Activated naive CD4-positive, alpha-beta T cell treated with anti-CD3 and anti-CD28 coated beads, Interleukin-2, amount 50 U/mL, for 16 hours (primary cell): Measurements from ENCODE around the gene ADGRD1.

Experiments used
- DNase-seq: peaks from one replicate; pipeline ENCODE4 v3.0.0-alpha.2; 2020

The ADGRD1 gene

GRCh38 chr12:131076791-131077747 lies 123.4 kb downstream of the ADGRD1 start:
- no peak for DNase-seq

GRCh38 chr12:131077931-131078391 lies 124.3 kb downstream of the ADGRD1 start:
- DNase-seq, result no peak

GRCh38 chr12:131082290-131083194 lies 128.8 kb downstream of the ADGRD1 start:
- DNase-seq, result no peak

- no peak for DNase-seq
These were observed 130.8 kb downstream of the ADGRD1 start for GRCh38 chr12:131084341-131085011.

- DNase-seq, result no peak
These were observed 131.6 kb downstream of the ADGRD1 start for GRCh38 chr12:131085125-131085815.

GRCh38 chr12:131085816-131086591 lies 132.3 kb downstream of the ADGRD1 start:
- DNase-seq, result no peak

- no peak for DNase-seq
These were observed 133.7 kb downstream of the ADGRD1 start for GRCh38 chr12:131087302-131087818.

- no peak for DNase-seq
These were observed 134.4 kb downstream of the ADGRD1 start for GRCh38 chr12:131087991-131088700.

- no peak for DNase-seq
These were observed 135.2 kb downstream of the ADGRD1 start for GRCh38 chr12:131088701-131089530.

GRCh38 chr12:131089531-131090273 lies 136.0 kb downstream of the ADGRD1 start:
- DNase-seq, result no peak

GRCh38 chr12:131090274-131091210 lies 136.8 kb downstream of the ADGRD1 start:
- no peak for DNase-seq

- DNase-seq, result no peak
These were observed 137.8 kb downstream of the ADGRD1 start for GRCh38 chr12:131091413-131091975.

GRCh38 chr12:131091976-131092691 lies 138.4 kb downstream of the ADGRD1 start:
- DNase-seq, result no peak

GRCh38 chr12:131092901-131093603 lies 139.3 kb downstream of the ADGRD1 start:
- no peak for DNase-seq

GRCh38 chr12:131093604-131093955 lies 139.9 kb downstream of the ADGRD1 start:
- no peak for DNase-seq
